Esophagus squamous epithelium (tissue), 5 donors: Measurements from ENCODE around the gene COL6A2. TPM values are rescaled to one million over a fixed set of nuclear protein-coding genes. Genes with fewer than 3 reads are reported as not detected.
"Not testable (repeated sequence)": the region's sequence is repeated elsewhere in the genome, so short reads cannot be mapped to it uniquely, and the experiment has no call there.

Source experiments
- DNase-seq: peaks from one replicate; lab custom pipeline; 2025; lab: John Stamatoyannopoulos, UW
- H3K27ac ChIP-seq, 4 donors: fragments of 200-600 bp; sonication (generic); one replicate each; pipeline ENCODE4 v1.5.1; 2016 to 2019; ENCODE audit warnings: mild to moderate bottlenecking in 1 of 4
- H3K27me3 ChIP-seq, 4 donors: fragments of 200-600 bp; sonication (generic); 1 replicate in 3 of 4; 2 replicates in 1 of 4; pipeline versions ENCODE4 v1.5.1 to v1.6.0; 2017 to 2021; ENCODE audit warnings: antibody characterized with exemption in 1 of 4
- H3K36me3 ChIP-seq, 3 donors: fragments of 200-600 bp; sonication (generic); one replicate each; pipeline ENCODE4 v1.5.1; 2016 to 2019
- H3K4me1 ChIP-seq, 3 donors: fragments of 200-600 bp; sonication (generic); one replicate each; pipeline ENCODE4 v1.5.1; 2017 to 2019
- H3K4me3 ChIP-seq, 4 donors: fragments of 200-600 bp; sonication (generic); 1 replicate in 3 of 4; 2 replicates in 1 of 4; pipeline ENCODE4 v1.5.1; 2016 to 2019; ENCODE audit warnings: mild to moderate bottlenecking in 2 of 4, moderate library complexity in 1 of 4
- H3K9me3 ChIP-seq, 3 donors: fragments of 200-600 bp; sonication (generic); one replicate each; pipeline ENCODE4 v1.5.1; 2016 to 2019
- POLR2A ChIP-seq, 4 donors: fragments of 450-650 bp; IDR thresholded peaks; one replicate each; pipeline ENCODE4 v1.6.1; 2017; ENCODE audit warnings: antibody characterized with exemption in 4 of 4, mild to moderate bottlenecking in 4 of 4, moderate library complexity in 3 of 4
- WGBS, 2 donors: methylation state at CpG; one replicate each; pipeline ENCODE4 v1.1.5; 2018; 5-methylcytosine and 5-hydroxymethylcytosine counted together
- intact Hi-C: fragments of 100-400 bp; cut with DNase I; formaldehyde crosslinking; loops from one replicate; pipeline ENCODE4 v1.15.0; 2022
- total RNA-seq, 4 donors: library from RNA; depleted of rRNA; stranded (reverse); fragments of >200 nt; gene quantifications; one replicate each; pipeline ENCODE4 v1.1.0, GENCODE V29; 2016
- TF ChIP-seq, protein P1 (sequence below), 6 experiments: fragments of 450-650 bp in 4 of 6; fragments of 200-600 bp in 2 of 6; sonication (generic) in 2 of 6; IDR thresholded peaks; one replicate each; pipeline ENCODE4 v1.5.1; 2016 to 2019; ENCODE audit warnings: antibody characterized with exemption in 6 of 6, mild to moderate bottlenecking in 4 of 6, moderate library complexity in 4 of 6
- donor health status: DM: yes; HTN: yes; CAD: no.

Gene COL6A2
- total RNA-seq, 4 donors from 2014 or later, result 23.0 to 328 (median 62.0) TPM

DNA sequence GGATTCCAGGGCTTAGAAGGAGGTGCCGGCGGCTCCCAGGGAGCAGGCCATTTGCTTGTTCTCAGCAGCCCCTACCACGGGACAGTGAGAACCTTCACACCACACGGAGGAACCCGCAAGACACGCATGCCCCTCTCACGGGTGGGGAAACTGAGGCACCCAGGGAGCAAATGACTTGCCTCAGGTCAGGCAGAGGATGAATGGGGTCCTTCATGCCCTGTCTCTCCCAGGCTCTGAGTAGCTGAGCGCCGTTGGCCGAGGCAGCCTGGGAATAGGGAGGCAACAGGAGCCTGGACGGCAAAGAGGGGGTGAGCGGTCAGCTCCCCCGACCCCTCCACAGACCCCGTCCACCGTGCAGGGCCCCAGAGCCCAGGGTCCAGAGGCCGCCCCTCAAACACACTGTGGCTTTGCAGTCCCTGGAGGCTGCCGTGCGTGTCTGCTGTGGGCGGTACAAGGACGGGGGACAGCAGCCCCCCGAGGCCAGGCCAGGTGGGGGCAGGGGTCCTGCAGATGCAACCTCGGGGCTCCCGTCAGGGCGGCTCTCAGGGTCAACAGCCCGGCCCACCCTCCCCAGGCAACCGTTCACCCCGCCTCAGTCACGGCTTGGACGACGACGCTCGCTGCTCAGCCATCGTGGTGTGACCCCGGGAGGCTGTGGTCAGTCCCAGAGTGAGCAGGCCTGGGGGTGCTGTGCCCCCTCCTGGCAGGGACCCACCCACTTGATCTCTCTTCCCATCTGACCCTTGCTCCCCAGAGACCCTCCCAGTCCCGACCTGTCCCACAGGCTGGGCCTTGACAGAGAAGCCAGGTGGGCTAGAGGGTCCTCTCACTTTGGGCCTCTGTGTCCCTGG, 15.8 kb upstream of the COL6A2 start:
- Histone ChIP-seq H3K9me3 (no peaks in the 10 kb centered on the region), H3K36me3 (no peaks in the 10 kb centered on the region), H3K4me1 (peaks cover 11 to 53% (median 37%) of the 10 kb centered on the region in 3 donors), H3K27me3 (peaks cover 0 to 46% (median 0%) of the 10 kb centered on the region in 4 donors), H3K4me3 (no peak overlapping the region), H3K27ac (peak overlapping the region in 2 of 4 donors; percentile 25 to 31)
- 60% methylated on average over 1 of the region's 35 CpGs; no CpG with 5 or more reads in 1 of the 2 donors for WGBS, 2 donors
- TF ChIP-seq POLR2A (IDR thresholded peaks at IDR 0.05), result no peak
- DNase-seq, result no peak
- intact Hi-C loops, result no loop called here

DNA sequence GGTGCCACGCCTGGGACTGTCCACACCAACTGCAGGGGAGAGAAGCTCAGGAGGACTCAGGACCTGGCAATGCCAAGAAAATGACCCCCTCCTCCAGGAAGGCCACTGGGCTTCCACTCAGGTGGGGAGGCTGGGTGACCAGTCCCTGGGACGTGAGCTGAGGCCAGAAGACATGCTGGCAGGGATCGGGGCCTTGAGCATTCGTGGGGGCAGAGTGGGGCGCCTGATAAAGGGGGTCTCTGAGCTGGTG, 15.3 kb upstream of the COL6A2 start:
- no peak for DNase-seq
- H3K27me3 ChIP-seq, result peaks cover 0 to 46% (median 0%) of the 10 kb centered on the region in 4 donors
- no peak overlapping the region for H3K4me3 ChIP-seq
- H3K9me3 ChIP-seq, result no peaks in the 10 kb centered on the region
- no peaks in the 10 kb centered on the region for H3K36me3 ChIP-seq
- intact Hi-C loops, result no loop called here
- H3K4me1 ChIP-seq, result peaks cover 11 to 53% (median 37%) of the 10 kb centered on the region in 3 donors
- TF ChIP-seq, protein P1, sequence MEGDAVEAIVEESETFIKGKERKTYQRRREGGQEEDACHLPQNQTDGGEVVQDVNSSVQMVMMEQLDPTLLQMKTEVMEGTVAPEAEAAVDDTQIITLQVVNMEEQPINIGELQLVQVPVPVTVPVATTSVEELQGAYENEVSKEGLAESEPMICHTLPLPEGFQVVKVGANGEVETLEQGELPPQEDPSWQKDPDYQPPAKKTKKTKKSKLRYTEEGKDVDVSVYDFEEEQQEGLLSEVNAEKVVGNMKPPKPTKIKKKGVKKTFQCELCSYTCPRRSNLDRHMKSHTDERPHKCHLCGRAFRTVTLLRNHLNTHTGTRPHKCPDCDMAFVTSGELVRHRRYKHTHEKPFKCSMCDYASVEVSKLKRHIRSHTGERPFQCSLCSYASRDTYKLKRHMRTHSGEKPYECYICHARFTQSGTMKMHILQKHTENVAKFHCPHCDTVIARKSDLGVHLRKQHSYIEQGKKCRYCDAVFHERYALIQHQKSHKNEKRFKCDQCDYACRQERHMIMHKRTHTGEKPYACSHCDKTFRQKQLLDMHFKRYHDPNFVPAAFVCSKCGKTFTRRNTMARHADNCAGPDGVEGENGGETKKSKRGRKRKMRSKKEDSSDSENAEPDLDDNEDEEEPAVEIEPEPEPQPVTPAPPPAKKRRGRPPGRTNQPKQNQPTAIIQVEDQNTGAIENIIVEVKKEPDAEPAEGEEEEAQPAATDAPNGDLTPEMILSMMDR (IDR thresholded peaks at IDR 0.05), result no peak
- no peak for TF ChIP-seq POLR2A (IDR thresholded peaks at IDR 0.05)
- WGBS, 2 donors, result no CpG with 5 or more reads among the region's 5 CpGs
- H3K27ac ChIP-seq, result peak overlapping the region in 2 of 4 donors; percentile 9 to 58

DNA sequence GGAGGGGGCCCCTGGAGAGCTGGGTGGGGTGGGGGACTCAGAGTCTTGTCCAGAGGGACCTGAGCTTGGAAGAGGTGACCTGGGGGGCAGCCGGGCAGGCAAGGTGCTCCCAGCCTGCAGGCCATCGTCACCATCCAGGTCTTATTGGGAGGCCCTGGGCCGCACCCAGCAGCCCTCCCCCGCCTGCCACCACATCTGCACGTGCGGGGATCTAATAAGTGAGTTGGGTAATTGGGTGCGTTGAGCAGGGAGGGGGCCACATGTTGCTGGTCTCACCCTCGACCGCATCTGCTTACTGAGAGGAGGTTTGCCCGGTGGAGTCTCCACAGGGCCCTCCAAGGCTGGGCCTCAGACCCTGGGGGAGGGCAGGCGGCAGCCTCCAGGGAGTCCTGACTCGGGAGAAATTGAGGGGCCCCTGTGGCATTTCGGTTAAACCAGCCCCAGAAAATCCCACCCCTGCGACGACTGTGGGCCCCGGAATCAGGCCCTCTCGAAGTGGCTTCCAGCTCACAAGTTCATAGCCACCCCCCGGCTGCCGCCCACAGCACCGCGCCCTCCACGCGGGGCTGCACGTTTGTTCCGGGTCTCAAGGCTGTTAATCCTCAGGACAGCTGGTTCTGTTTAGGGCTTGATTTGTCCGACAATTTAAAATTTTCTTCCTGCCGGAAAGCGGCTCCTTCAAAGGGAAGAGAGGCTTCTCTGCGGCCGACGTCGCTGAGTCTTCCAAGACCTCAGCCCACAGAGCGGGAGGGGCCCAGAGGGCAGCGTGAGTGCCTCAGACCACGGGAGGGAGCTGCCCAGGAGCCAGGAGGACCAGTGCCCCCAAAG, 14.7 kb upstream of the COL6A2 start:
- DNase-seq, result no peak
- intact Hi-C loops, result no loop called here
- Histone ChIP-seq H3K9me3 (no peaks in the 10 kb centered on the region), H3K4me3 (peak overlapping the region in 1 of 4 donors; percentile 4), H3K4me1 (peaks cover 11 to 53% (median 37%) of the 10 kb centered on the region in 3 donors), H3K36me3 (no peaks in the 10 kb centered on the region), H3K27ac (peak overlapping the region in 3 of 4 donors; percentile 53 to 62 (median 58)), H3K27me3 (peaks cover 0 to 46% (median 0%) of the 10 kb centered on the region in 4 donors)
- TF ChIP-seq, protein P1 (IDR thresholded peaks at IDR 0.05), result no peak
- no peak for TF ChIP-seq POLR2A (IDR thresholded peaks at IDR 0.05)
- WGBS, 2 donors, result 40 to 56% methylated on average over 2 to 8 of the region's 35 CpGs

DNA sequence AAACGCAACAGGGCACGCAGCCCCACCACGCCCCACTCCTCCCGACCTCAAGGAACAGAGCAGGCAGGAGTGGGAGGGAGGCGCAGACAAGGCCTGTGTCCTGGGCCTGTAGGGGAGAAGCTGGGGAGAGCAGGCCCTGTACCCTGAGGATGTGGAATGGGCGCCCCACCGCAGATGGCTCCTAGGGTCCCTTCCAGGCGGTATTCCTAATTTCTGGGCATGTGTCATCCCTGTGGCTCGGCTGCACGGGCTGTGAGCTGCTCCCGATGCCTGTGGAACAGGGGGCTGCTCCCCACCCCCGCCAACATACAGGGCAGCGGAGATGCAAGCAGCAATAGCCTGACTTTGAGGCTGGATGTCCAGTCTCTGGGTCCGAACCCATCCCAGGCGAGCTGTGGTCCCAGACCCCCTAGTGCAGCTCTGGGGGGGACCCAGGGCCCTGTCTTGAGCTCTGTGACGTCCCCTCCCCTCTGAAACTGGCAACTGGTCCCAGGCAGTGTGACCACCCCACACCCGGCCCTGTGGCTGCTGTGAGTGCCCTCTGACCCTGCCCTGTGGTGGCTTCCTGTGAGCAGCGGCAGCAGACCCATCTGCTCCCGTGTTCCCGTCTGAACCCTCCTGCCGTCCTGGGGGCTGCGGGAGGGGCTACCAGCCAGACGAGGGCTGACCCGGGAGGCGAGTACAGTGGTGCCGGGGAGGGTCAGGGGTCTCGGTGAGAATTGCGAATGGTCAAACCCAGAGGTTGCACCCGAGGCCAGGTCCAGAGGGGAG, 13.9 kb upstream of the COL6A2 start:
- H3K9me3 ChIP-seq, result no peaks in the 10 kb centered on the region
- H3K4me3 ChIP-seq, result peak overlapping the region in 1 of 4 donors; percentile 4
- intact Hi-C loops, result no loop called here
- H3K27ac ChIP-seq, result peak overlapping the region in 3 of 4 donors; percentile 16 to 62 (median 58)
- peaks cover 0 to 46% (median 0%) of the 10 kb centered on the region in 4 donors for H3K27me3 ChIP-seq
- TF ChIP-seq, protein P1 (IDR thresholded peaks at IDR 0.05), result no peak
- TF ChIP-seq POLR2A (IDR thresholded peaks at IDR 0.05), result no peak
- H3K4me1 ChIP-seq, result peaks cover 11 to 49% (median 33%) of the 10 kb centered on the region in 3 donors
- H3K36me3 ChIP-seq, result no peaks in the 10 kb centered on the region
- WGBS, 2 donors, result 63 to 73% methylated on average over 4 to 13 of the region's 29 CpGs
- DNase-seq, result no peak

DNA sequence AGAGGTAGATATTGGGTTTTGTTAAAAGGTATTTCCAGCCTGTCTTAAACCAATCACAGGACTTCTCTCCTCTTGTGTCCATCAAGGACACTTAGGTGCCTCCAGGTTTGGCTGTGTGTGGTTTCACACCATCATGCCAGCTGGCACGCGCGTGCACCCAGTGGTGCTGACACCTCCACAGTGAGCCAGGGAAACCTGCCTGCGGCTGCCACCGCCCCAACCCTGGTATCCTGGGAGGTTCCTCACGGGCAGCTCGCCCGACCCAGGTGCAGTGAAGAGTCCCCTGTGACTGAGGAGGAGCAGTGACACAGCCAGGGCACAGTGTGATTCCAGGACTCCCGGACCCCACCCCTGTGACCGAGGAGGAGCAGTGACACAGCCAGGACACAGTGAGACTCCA, 13.2 kb upstream of the COL6A2 start:
- DNase-seq, result no peak
- intact Hi-C loops, result no loop called here
- H3K9me3 ChIP-seq, result no peaks in the 10 kb centered on the region
- 43 to 83% methylated on average over 2 to 4 of the region's 10 CpGs for WGBS, 2 donors
- no peak overlapping the region for H3K4me3 ChIP-seq
- no peak overlapping the region for H3K27ac ChIP-seq
- H3K27me3 ChIP-seq, result peaks cover 0 to 46% (median 0%) of the 10 kb centered on the region in 4 donors
- no peak for TF ChIP-seq POLR2A (IDR thresholded peaks at IDR 0.05)
- TF ChIP-seq, protein P1 (IDR thresholded peaks at IDR 0.05), result no peak
- H3K4me1 ChIP-seq, result peaks cover 11 to 42% (median 27%) of the 10 kb centered on the region in 3 donors
- H3K36me3 ChIP-seq, result no peaks in the 10 kb centered on the region

DNA sequence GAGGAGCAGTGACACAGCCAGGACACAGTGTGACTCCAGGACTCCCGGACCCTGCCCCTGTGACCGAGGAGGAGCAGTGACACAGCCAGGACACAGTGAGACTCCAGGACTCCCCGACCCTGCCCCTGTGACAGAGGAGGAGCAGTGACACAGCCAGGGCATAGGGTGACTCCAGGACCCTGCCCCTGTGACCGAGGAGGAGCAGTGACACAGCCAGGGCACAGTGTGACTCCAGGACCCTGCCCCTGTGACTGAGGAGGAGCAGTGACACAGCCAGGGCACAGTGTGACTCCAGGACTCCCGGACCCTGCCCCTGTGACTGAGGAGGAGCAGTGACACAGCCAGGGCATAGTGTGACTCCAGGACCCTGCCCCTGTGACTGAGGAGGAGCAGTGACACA, 12.7 kb upstream of the COL6A2 start:
- H3K9me3 ChIP-seq, H3K36me3 ChIP-seq, H3K27ac ChIP-seq, H3K4me3 ChIP-seq, DNase-seq, intact Hi-C loops: not testable (repeated sequence)
- WGBS, 2 donors, result no CpG with 5 or more reads among the region's 5 CpGs
- H3K27me3 ChIP-seq, result peaks cover 0 to 46% (median 0%) of the 10 kb centered on the region in 4 donors
- peaks cover 11 to 36% (median 22%) of the 10 kb centered on the region in 3 donors for H3K4me1 ChIP-seq
